ENCODE data around the gene PTPN4. TPM values are rescaled to one million over a fixed set of nuclear protein-coding genes. Genes with fewer than 3 reads are reported as not detected.

PTPN4 gene
- total and polyA plus RNA-seq, 2 of the 8 experiments (the other 6 are each of a cell fraction or from before 2014, with no cell fraction given): 28.5 to 105 TPM

DNA sequence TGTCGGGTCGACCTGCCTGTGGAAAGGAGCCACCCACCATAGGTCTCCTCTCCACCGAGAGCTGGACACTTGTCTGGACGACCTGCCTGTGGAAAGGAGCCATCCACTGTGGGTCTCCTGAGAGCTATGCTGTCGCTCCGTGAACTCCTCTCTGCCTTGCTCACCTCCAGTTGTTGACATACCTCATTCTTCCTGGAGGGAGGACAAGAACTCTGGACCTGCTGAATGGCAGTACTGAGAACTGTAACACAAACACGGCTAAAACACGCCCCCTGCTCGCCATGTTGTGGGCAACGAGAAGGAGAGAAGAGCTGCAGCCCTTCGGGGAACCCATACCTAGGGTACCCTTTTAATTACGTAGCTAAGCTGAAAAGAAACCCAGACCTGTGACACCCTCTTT is 77.6 kb downstream of the PTPN4 start (continued):
- TF ChIP-seq CHD7 (IDR thresholded peaks at IDR 0.05; ENCODE audit: insufficient replicate concordance, low read length) (no peak), BRCA1 (IDR thresholded peaks at IDR 0.05; ENCODE audit: low read depth, low read length) (no peak), TAF7 (optimal IDR thresholded peaks at IDR 0.05; ENCODE audit: borderline replicate concordance, low read depth, low read length) (no peak), TBP (IDR thresholded peaks at IDR 0.05; ENCODE audit: low read depth, low read length) (no peak), CBX8 (IDR thresholded peaks at IDR 0.05; ENCODE audit: borderline replicate concordance, low read depth, low read length) (no peak), POU5F1 (IDR thresholded peaks at IDR 0.05; ENCODE audit: low read depth, low read length) (no peak), RBBP5 (IDR thresholded peaks at IDR 0.05; ENCODE audit: borderline replicate concordance, low read depth, low read length) (no peak), CBX5 (IDR thresholded peaks at IDR 0.05; ENCODE audit: low read depth, low read length) (no peak), NANOG (IDR thresholded peaks at IDR 0.05; ENCODE audit: insufficient read depth, low read depth, low read length, poor library complexity, severe bottlenecking) (no peak), ATF3 (IDR thresholded peaks at IDR 0.05; ENCODE audit: insufficient read depth, low read depth, low read length) (no peak), SAP30 (IDR thresholded peaks at IDR 0.05; ENCODE audit: insufficient read depth, insufficient replicate concordance, low read length) (no peak)

All from H1 (cell line).